Esophagus squamous epithelium (tissue), 4 donors: ENCODE results near the gene SLC51B.

Experiments used
- CTCF ChIP-seq, 6 experiments: fragments of 450-650 bp in 4 of 6; fragments of 200-600 bp in 2 of 6; sonication (generic) in 2 of 6; IDR thresholded peaks; one replicate each; pipeline ENCODE4 v1.5.1; 2016 to 2019; ENCODE audit warnings: antibody characterized with exemption in 6 of 6, mild to moderate bottlenecking in 4 of 6, moderate library complexity in 4 of 6
- POLR2A ChIP-seq, 4 donors: fragments of 450-650 bp; IDR thresholded peaks; one replicate each; pipeline ENCODE4 v1.6.1; 2017; ENCODE audit warnings: antibody characterized with exemption in 4 of 4, mild to moderate bottlenecking in 4 of 4, moderate library complexity in 3 of 4

- TF ChIP-seq CTCF (IDR thresholded peaks at IDR 0.05) = no peak
- TF ChIP-seq POLR2A (IDR thresholded peaks at IDR 0.05) = no peak
Measured at GRCh38 chr15:65066001-65066634, 20.9 kb downstream of the SLC51B start.
